OCI-LY7 (cell line): ENCODE data around the gene ZFAND2A.

Experiments
- CTCF ChIP-seq: fragments of 200-600 bp; sonication (generic); conservative IDR thresholded peaks from 2 replicates; pipeline ENCODE4 v1.5.1; 2014; ENCODE audit warnings: mild to moderate bottlenecking, antibody characterized with exemption, low read length, moderate library complexity, mixed read lengths
- EZH2phosphoT487 ChIP-seq: fragments of 200-600 bp; sonication (generic); IDR thresholded peaks from 2 replicates; pipeline ENCODE4 v1.6.1; 2018; ENCODE audit warnings: low read depth, borderline replicate concordance, mild to moderate bottlenecking, mixed run types, antibody characterized with exemption, low read length, moderate library complexity, mixed read lengths

GRCh38 chr7:1193593-1194424 lies 33.8 kb upstream of the ZFAND2A start:
- TF ChIP-seq CTCF (peak; percentile 68), EZH2phosphoT487 (no peak)
